Measurements from ENCODE around the gene LTB4R.
"Not testable (repeated sequence)": the region's sequence is repeated elsewhere in the genome, so short reads cannot be mapped to it uniquely, and the experiment has no call there.

The LTB4R gene

GRCh38 chr14:24323341-24323740 is 12.0 kb downstream of the LTB4R start:
- DNase-seq (ENCODE audit: low read depth) = no peak

GRCh38 chr14:24324024-24324423 is 12.7 kb downstream of the LTB4R start:
- DNase-seq (ENCODE audit: low read depth) = no peak

- no peak for DNase-seq (ENCODE audit: low read depth)
Measured at GRCh38 chr14:24325041-24325530, 13.8 kb downstream of the LTB4R start.

GRCh38 chr14:24325963-24326362 is 14.7 kb downstream of the LTB4R start:
- DNase-seq (ENCODE audit: low read depth) = no peak

GRCh38 chr14:24327303-24327702 is 16.0 kb downstream of the LTB4R start:
- no peak for DNase-seq (ENCODE audit: low read depth)

- not testable (repeated sequence) for DNase-seq (ENCODE audit: low read depth)
Measured at GRCh38 chr14:24327914-24328313, 16.6 kb downstream of the LTB4R start.

- no peak for DNase-seq (ENCODE audit: low read depth)
Measured at GRCh38 chr14:24329073-24329663, 17.9 kb downstream of the LTB4R start.

- peak; percentile 39 for DNase-seq (ENCODE audit: low read depth)
Measured at GRCh38 chr14:24329736-24330135, 18.4 kb downstream of the LTB4R start.

- DNase-seq (ENCODE audit: low read depth) = no peak
Measured at GRCh38 chr14:24330973-24331674, 19.8 kb downstream of the LTB4R start.

- no peak for DNase-seq (ENCODE audit: low read depth)
Measured at GRCh38 chr14:24331731-24332267, 20.5 kb downstream of the LTB4R start.

- DNase-seq (ENCODE audit: low read depth) = peak; percentile 73
Measured at GRCh38 chr14:24332268-24332993, 21.1 kb downstream of the LTB4R start.

- no peak for DNase-seq (ENCODE audit: low read depth)
Measured at GRCh38 chr14:24334431-24335291, 23.4 kb downstream of the LTB4R start, which contains the start of gene ADCY4. Gene ADCY4, minus strand, starts transcription at chr14:24335071. Its CDS starts 419 bp downstream, at chr14:24334652.

GRCh38 chr14:24335461-24336171 is 24.3 kb downstream of the LTB4R start:
- DNase-seq (ENCODE audit: low read depth) = no peak

GRCh38 chr14:24337144-24337823 is 26.0 kb downstream of the LTB4R start:
- no peak for DNase-seq (ENCODE audit: low read depth)

- no peak for DNase-seq (ENCODE audit: low read depth)
Measured at GRCh38 chr14:24337824-24338175, 26.5 kb downstream of the LTB4R start.

- no peak for DNase-seq (ENCODE audit: low read depth)
Measured at GRCh38 chr14:24338843-24339242, 27.5 kb downstream of the LTB4R start.

GRCh38 chr14:24339284-24340151 is 28.2 kb downstream of the LTB4R start, which contains the start of gene RIPK3:
Gene RIPK3, minus strand, starts transcription at chr14:24339991. Its CDS starts 165 bp downstream, at chr14:24339826.
- peak; percentile 51 for DNase-seq (ENCODE audit: low read depth)

GRCh38 chr14:24340606-24341005 is 29.3 kb downstream of the LTB4R start:
- DNase-seq (ENCODE audit: low read depth) = no peak

GRCh38 chr14:24342889-24343288 is 31.6 kb downstream of the LTB4R start:
- DNase-seq (ENCODE audit: low read depth) = no peak

Measured in activated T-cell treated with anti-CD3 and anti-CD28 coated beads for 48 hours (primary cell).